Colon (tissue), 2 donors: Measurements from ENCODE around the gene CPAMD8.
"Not testable (repeated sequence)": the region's sequence is repeated elsewhere in the genome, so short reads cannot be mapped to it uniquely, and the experiment has no call there.

Source experiments
- FAIRE-seq: peaks from 2 replicates; lab custom pipeline; 2012; peaks lifted over from hg19 to GRCh38; lab: Jason Lieb, UNC
- donor health status: control.
- donor health status: control.

The CPAMD8 gene

GRCh38 chr19:17037966-17038500 lies 11.4 kb upstream of the CPAMD8 start:
- no peak for FAIRE-seq

GRCh38 chr19:17037184-17037583 lies 10.6 kb upstream of the CPAMD8 start:
- no peak for FAIRE-seq

GRCh38 chr19:17036640-17037039 lies 10.0 kb upstream of the CPAMD8 start:
- FAIRE-seq = no peak

- no peak for FAIRE-seq
Measured at GRCh38 chr19:17035842-17036424, 9.3 kb upstream of the CPAMD8 start.

- no peak for FAIRE-seq
Measured at GRCh38 chr19:17031741-17032140, 5.1 kb upstream of the CPAMD8 start.

- FAIRE-seq = no peak
Measured at GRCh38 chr19:17027535-17027975, 945 bp upstream of the CPAMD8 start.

GRCh38 chr19:17025991-17026658 lies 485 bp downstream of the CPAMD8 start:
- FAIRE-seq = no peak

GRCh38 chr19:17025361-17025760 lies 1.2 kb downstream of the CPAMD8 start:
- FAIRE-seq = no peak

GRCh38 chr19:17024941-17025340 lies 1.7 kb downstream of the CPAMD8 start:
- FAIRE-seq = not testable (repeated sequence)

- no peak for FAIRE-seq
Measured at GRCh38 chr19:17023805-17024204, 2.8 kb downstream of the CPAMD8 start.

- no peak for FAIRE-seq
Measured at GRCh38 chr19:17022738-17023137, 3.9 kb downstream of the CPAMD8 start.

GRCh38 chr19:17021793-17022590 lies 4.6 kb downstream of the CPAMD8 start:
- FAIRE-seq = no peak

- no peak for FAIRE-seq
Measured at GRCh38 chr19:17021328-17021727, 5.3 kb downstream of the CPAMD8 start.

- no peak for FAIRE-seq
Measured at GRCh38 chr19:17020823-17021222, 5.8 kb downstream of the CPAMD8 start.

- FAIRE-seq = no peak
Measured at GRCh38 chr19:17020385-17020784, 6.2 kb downstream of the CPAMD8 start.

GRCh38 chr19:17014212-17014861 lies 12.3 kb downstream of the CPAMD8 start:
- not testable (repeated sequence) for FAIRE-seq

- no peak for FAIRE-seq
Measured at GRCh38 chr19:17011485-17011884, 15.1 kb downstream of the CPAMD8 start.

- no peak for FAIRE-seq
Measured at GRCh38 chr19:17006579-17006978, 20.0 kb downstream of the CPAMD8 start.

- FAIRE-seq = no peak
Measured at GRCh38 chr19:17005000-17005399, 21.6 kb downstream of the CPAMD8 start.

- FAIRE-seq = no peak
Measured at GRCh38 chr19:17004386-17004785, 22.2 kb downstream of the CPAMD8 start.

GRCh38 chr19:17002455-17002854 lies 24.2 kb downstream of the CPAMD8 start:
- FAIRE-seq = no peak

GRCh38 chr19:17001603-17002183 lies 24.9 kb downstream of the CPAMD8 start:
- FAIRE-seq = no peak
